BLaER1 treated with 17β-estradiol and CSF1 and Interleukin-3, amounts not matched to agents 10 nM and 100 nM (cell line): Measurements from ENCODE around the gene DCTN4.

Source experiments
- H3K27ac ChIP-seq, 11 experiments: shearing (Covaris generic); formaldehyde crosslinking; 2 replicates each; pipeline ENCODE4 v1.8.1; 2022
- H3K27me3 ChIP-seq, 11 experiments: shearing (Covaris generic); formaldehyde crosslinking; 2 replicates each; pipeline ENCODE4 v1.8.1; 2022
- H3K36me3 ChIP-seq, 11 experiments: shearing (Covaris generic); formaldehyde crosslinking; 2 replicates each; pipeline ENCODE4 v1.8.1; 2022
- H3K4me1 ChIP-seq, 10 experiments: shearing (Covaris generic); formaldehyde crosslinking; 2 replicates each; pipeline ENCODE4 v1.8.1; 2022
- H3K4me2 ChIP-seq, 11 experiments: shearing (Covaris generic); formaldehyde crosslinking; 2 replicates each; pipeline ENCODE4 v1.8.1; 2022
- H3K4me3 ChIP-seq, 10 experiments: shearing (Covaris generic); formaldehyde crosslinking; 2 replicates each; pipeline ENCODE4 v1.8.1; 2022
- H3K9ac ChIP-seq, 11 experiments: shearing (Covaris generic); formaldehyde crosslinking; 2 replicates each; pipeline ENCODE4 v1.8.1; 2022
- H3K9me3 ChIP-seq, 11 experiments: shearing (Covaris generic); formaldehyde crosslinking; replicated peaks in 1 of 11; 2 replicates each; pipeline ENCODE4 v1.8.1; 2022
- H4K20me1 ChIP-seq, 11 experiments: shearing (Covaris generic); formaldehyde crosslinking; 2 replicates each; pipeline ENCODE4 v1.8.1; 2022
- Cebpa-rat ChIP-seq, 11 experiments: shearing (Covaris generic); IDR thresholded peaks; 2 replicates each; pipeline ENCODE4 v1.8.1; 2022

The DCTN4 gene

GRCh38 chr5:150662731-150663516 lies 95.9 kb downstream of the DCTN4 start:
- H3K36me3 ChIP-seq, result no peaks in the 10 kb centered on the region

GRCh38 chr5:150661821-150662596 lies 96.8 kb downstream of the DCTN4 start:
- Histone ChIP-seq H3K4me2 (no peak overlapping the region), H3K4me1 (peaks cover 0 to 5% (median 2%) of the 10 kb centered on the region in 10 experiments; a peak in 9 of 20 replicates), H3K36me3 (no peaks in the 10 kb centered on the region), H3K27me3 (no peaks in the 10 kb centered on the region), H3K27ac (no peak overlapping the region), H3K9ac (no peak overlapping the region), H3K4me3 (no peak overlapping the region), H3K9me3 (no peaks in the 10 kb centered on the region), H4K20me1 (no peaks in the 10 kb centered on the region; a peak in 1 of 22 replicates)
- no peak for TF ChIP-seq Cebpa-rat (IDR thresholded peaks at IDR 0.05)

More at GRCh38 chr5:150662731-150663516, 95.9 kb downstream of the DCTN4 start:
- Histone ChIP-seq H3K9me3 (no peaks in the 10 kb centered on the region), H3K27me3 (no peaks in the 10 kb centered on the region), H3K27ac (no peak overlapping the region), H4K20me1 (no peaks in the 10 kb centered on the region; a peak in 1 of 22 replicates), H3K9ac (no peak overlapping the region), H3K4me1 (peaks cover 0 to 5% (median 0%) of the 10 kb centered on the region in 10 experiments; a peak in 2 of 20 replicates), H3K4me3 (no peak overlapping the region), H3K4me2 (no peak overlapping the region)
- no peak for TF ChIP-seq Cebpa-rat (IDR thresholded peaks at IDR 0.05)

DNA sequence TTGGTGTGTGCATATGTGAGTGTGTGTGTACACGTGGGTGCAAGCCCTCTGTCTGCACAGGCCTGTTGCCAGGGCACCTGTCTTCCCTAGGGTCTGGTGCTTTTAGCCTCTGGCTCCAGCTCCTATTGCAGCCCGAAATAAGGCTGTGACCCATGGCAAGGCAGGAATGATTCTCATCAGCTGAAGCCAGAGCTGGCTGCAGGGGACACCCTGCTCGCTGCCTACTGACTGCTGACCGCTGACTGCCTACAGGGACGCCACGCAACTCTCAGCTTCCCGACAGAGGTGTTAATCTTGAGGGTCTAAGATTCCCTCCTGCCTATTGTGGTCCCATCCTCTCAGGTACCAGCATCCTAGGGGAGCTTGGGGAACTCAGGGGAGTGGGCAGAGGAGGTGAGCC lies 97.7 kb downstream of the DCTN4 start, which contains the start of gene MYOZ3:
TSS of gene MYOZ3 (plus strand) at position 166 of the 400 bp plus-strand sequence. CDS start 1,691 bp downstream, outside the sequence.
- H3K36me3 ChIP-seq, result no peaks in the 10 kb centered on the region
- H3K27me3 ChIP-seq, result peaks cover 0 to 3% (median 0%) of the 10 kb centered on the region in 11 experiments; a peak in 3 of 22 replicates
- no peaks in the 10 kb centered on the region for H3K9me3 ChIP-seq
- no peak within 1 kb of the TSS for H3K4me2 ChIP-seq
- peaks cover 0 to 10% (median 4%) of the 10 kb centered on the region in 10 experiments; a peak in 11 of 20 replicates for H3K4me1 ChIP-seq
- H3K4me3 ChIP-seq, result no peak within 1 kb of the TSS
- no peak within 1 kb of the TSS for H3K27ac ChIP-seq
- no peaks in the 10 kb centered on the region; a peak in 1 of 22 replicates for H4K20me1 ChIP-seq
- H3K9ac ChIP-seq, result no peak within 1 kb of the TSS
- no peak for TF ChIP-seq Cebpa-rat (IDR thresholded peaks at IDR 0.05)

DNA sequence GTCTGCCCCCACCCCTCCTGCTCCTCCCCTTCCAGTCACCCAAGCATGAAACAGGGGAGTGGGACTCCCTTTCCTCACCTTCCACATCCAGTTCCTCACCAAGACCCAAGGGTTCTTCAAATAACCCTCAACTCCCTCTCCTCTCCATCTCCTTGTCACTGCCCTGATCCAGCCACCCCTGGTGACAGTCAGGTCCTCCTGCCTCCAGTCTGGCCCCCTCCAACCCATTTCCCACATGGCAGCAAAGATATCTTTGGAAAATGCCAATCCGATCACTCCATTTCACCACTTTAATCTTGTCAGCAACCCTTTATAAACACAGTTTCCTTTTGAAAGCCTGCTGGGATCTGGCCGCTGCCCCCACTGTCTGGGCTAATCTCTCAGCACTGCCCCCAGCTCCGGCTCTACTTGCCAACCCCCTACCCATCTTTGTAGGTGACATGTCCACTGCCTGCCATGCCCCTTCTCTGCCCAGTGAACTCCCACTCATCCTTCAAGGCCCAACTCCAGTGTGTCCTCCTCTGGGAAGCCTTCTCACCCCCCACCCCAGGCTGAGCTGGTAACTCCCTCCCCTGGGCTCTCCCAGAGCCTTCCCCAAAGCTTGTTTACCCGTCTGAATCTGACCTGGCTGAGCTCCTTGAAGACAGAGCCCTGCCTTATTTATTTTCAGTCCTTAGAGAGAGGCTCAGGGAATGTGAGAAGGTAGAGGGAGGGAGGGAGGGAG lies 98.5 kb downstream of the DCTN4 start:
- Histone ChIP-seq H3K9ac (no peak overlapping the region), H3K36me3 (no peaks in the 10 kb centered on the region), H3K4me2 (no peak overlapping the region), H4K20me1 (no peaks in the 10 kb centered on the region; a peak in 1 of 22 replicates), H3K27ac (no peak overlapping the region), H3K4me1 (peaks cover 0 to 15% (median 10%) of the 10 kb centered on the region in 10 experiments; a peak in 11 of 20 replicates), H3K9me3 (no peaks in the 10 kb centered on the region), H3K27me3 (peaks cover 0 to 11% (median 0%) of the 10 kb centered on the region in 11 experiments; a peak in 3 of 22 replicates), H3K4me3 (no peak overlapping the region)
- TF ChIP-seq Cebpa-rat (IDR thresholded peaks at IDR 0.05), result no peak

- H3K9me3 ChIP-seq, result no peaks in the 10 kb centered on the region
- H3K36me3 ChIP-seq, result no peaks in the 10 kb centered on the region
- peaks cover 0 to 12% (median 0%) of the 10 kb centered on the region in 11 experiments; a peak in 3 of 22 replicates for H3K27me3 ChIP-seq
- no peaks in the 10 kb centered on the region; a peak in 1 of 22 replicates for H4K20me1 ChIP-seq
- no peak overlapping the region for H3K4me3 ChIP-seq
- TF ChIP-seq Cebpa-rat (IDR thresholded peaks at IDR 0.05), result no peak
- no peak overlapping the region for H3K27ac ChIP-seq
- no peak overlapping the region for H3K4me2 ChIP-seq
- no peak overlapping the region for H3K9ac ChIP-seq
- H3K4me1 ChIP-seq, result peaks cover 0 to 18% (median 10%) of the 10 kb centered on the region in 10 experiments; a peak in 14 of 20 replicates
Measured at GRCh38 chr5:150659360-150660107, 99.3 kb downstream of the DCTN4 start.

DNA sequence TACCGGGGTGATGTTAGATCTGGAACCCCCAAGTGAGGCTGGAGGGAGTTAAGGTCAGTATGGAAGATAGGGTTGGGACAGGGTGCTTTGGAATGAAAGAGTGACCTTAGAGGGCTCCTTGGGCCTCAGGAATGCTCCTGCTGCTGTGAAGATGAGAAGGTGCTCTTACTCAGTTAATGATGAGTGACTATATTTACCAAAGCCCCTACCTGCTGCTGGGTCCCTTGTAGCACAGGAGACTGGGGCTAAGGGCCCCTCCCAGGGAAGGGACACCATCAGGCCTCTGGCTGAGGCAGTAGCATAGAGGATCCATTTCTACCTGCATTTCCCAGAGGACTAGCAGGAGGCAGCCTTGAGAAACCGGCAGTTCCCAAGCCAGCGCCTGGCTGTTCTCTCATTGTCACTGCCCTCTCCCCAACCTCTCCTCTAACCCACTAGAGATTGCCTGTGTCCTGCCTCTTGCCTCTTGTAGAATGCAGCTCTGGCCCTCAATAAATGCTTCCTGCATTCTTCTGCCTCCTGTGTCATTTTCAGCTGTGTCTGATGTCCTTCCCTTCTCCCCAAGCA lies 100.0 kb downstream of the DCTN4 start:
- peaks cover 0 to 26% (median 10%) of the 10 kb centered on the region in 10 experiments; a peak in 14 of 20 replicates for H3K4me1 ChIP-seq
- no peaks in the 10 kb centered on the region; a peak in 1 of 22 replicates for H4K20me1 ChIP-seq
- no peak overlapping the region for H3K4me2 ChIP-seq
- H3K36me3 ChIP-seq, result no peaks in the 10 kb centered on the region
- no peak overlapping the region for H3K4me3 ChIP-seq
- no peak overlapping the region for H3K27ac ChIP-seq
- H3K9me3 ChIP-seq, result no peaks in the 10 kb centered on the region
- peaks cover 0 to 12% (median 0%) of the 10 kb centered on the region in 11 experiments; a peak in 3 of 22 replicates for H3K27me3 ChIP-seq
- no peak for TF ChIP-seq Cebpa-rat (IDR thresholded peaks at IDR 0.05)
- no peak overlapping the region for H3K9ac ChIP-seq
